Thyroid gland (tissue), 4 donors: ENCODE measurements around the gene CCDC170.

Source experiments
- CTCF ChIP-seq, 6 experiments: fragments of 200-600 bp in 3 of 6; fragments of 450-650 bp in 3 of 6; sonication (generic) in 3 of 6; IDR thresholded peaks; one replicate each; pipeline ENCODE4 v1.5.1; 2016 to 2019; ENCODE audit warnings: antibody characterized with exemption in 6 of 6, mild to moderate bottlenecking in 2 of 6, inconsistent platforms in 1 of 6, moderate library complexity in 1 of 6
- POLR2A ChIP-seq, 2 donors: fragments of 450-650 bp; IDR thresholded peaks; one replicate each; pipeline ENCODE4 v1.6.1; 2017; ENCODE audit warnings: antibody characterized with exemption in 2 of 2, mild to moderate bottlenecking in 2 of 2, moderate library complexity in 1 of 2

- TF ChIP-seq CTCF (IDR thresholded peaks at IDR 0.05) (no peak), POLR2A (IDR thresholded peaks at IDR 0.05) (no peak)
Observed at GRCh38 chr6:151551223-151551857, 57.5 kb downstream of the CCDC170 start.
